Kidney (tissue), 14 donors: ENCODE results near the gene MMAB. TPM values are rescaled to one million over a fixed set of nuclear protein-coding genes. Genes with fewer than 3 reads are reported as not detected.

Source experiments
- DNase-seq, 5 donors: peaks; one replicate each; pipeline ENCODE4 v3.0.0-alpha.2; 2013 to 2020
- FAIRE-seq: peaks from 2 replicates; lab custom pipeline; 2012; peaks lifted over from hg19 to GRCh38; lab: Jason Lieb, UNC
- H3K27ac ChIP-seq, 2 donors: one replicate each; pipeline ENCODE4 v1.7.0; 2013; ENCODE audit warnings: low read depth in 2 of 2, low read length in 2 of 2, inconsistent platforms in 1 of 2
- H3K27me3 ChIP-seq: one replicate; pipeline ENCODE4 v1.7.1; 2013; ENCODE audit warnings: low read length, inconsistent platforms; ENCODE audit not compliant: control insufficient read depth, insufficient read depth
- H3K36me3 ChIP-seq, 3 donors: one replicate each; pipeline versions ENCODE4 v1.7.0 to v1.7.1; 2013; ENCODE audit warnings: low read length in 3 of 3, control low read depth in 1 of 3, inconsistent platforms in 1 of 3; ENCODE audit not compliant: insufficient read depth in 3 of 3, control insufficient read depth in 2 of 3
- H3K4me1 ChIP-seq, 3 donors: one replicate each; pipeline versions ENCODE4 v1.7.0 to v1.7.1; 2013; ENCODE audit warnings: low read length in 3 of 3, inconsistent platforms in 1 of 3, low read depth in 1 of 3; ENCODE audit not compliant: control insufficient read depth in 2 of 3, insufficient read depth in 2 of 3
- H3K4me3 ChIP-seq, 3 donors: one replicate each; pipeline versions ENCODE4 v1.7.0 to v1.8.1; 2013; ENCODE audit warnings: low read length in 3 of 3, control low read depth in 1 of 3, inconsistent platforms in 1 of 3
- H3K9ac ChIP-seq, 3 donors: one replicate each; pipeline versions ENCODE4 v1.7.0 to v1.7.1; 2013; ENCODE audit warnings: low read length in 3 of 3, control low read depth in 1 of 3, inconsistent platforms in 1 of 3
- H3K9me3 ChIP-seq, 3 donors: one replicate each; pipeline versions ENCODE4 v1.7.0 to v1.7.1; 2013; ENCODE audit warnings: low read length in 3 of 3, control low read depth in 1 of 3, inconsistent platforms in 1 of 3; ENCODE audit not compliant: control insufficient read depth in 2 of 3, insufficient read depth in 1 of 3
- intact Hi-C: fragments of 100-400 bp; cut with DNase I; formaldehyde crosslinking; loops from one replicate; pipeline ENCODE4 v1.11.1; 2022
- polyA plus RNA-seq: library from polyadenylated mRNA; stranded (reverse); fragments of 350-450 nt; fragmentation: Illumina TruSeq; extraction: RNeasy Lipid Tissue Mini Kit (QIAGEN cat#74804); gene quantifications from one replicate; pipeline ENCODE4 v1.2.3, GENCODE V29; 2014; ENCODE audit warnings: low read depth, low replicate concordance; ENCODE audit not compliant: insufficient read depth
- total RNA-seq: library from RNA; stranded (reverse); fragmentation: NEBNext Ultra II Directional; extraction: Animal tissue kit (Norgen Biotek cat#: 25700); gene quantifications from one replicate; pipeline ENCODE4 v1.2.1, GENCODE V29; 2021
- TF ChIP-seq, protein P1 (sequence below): IDR thresholded peaks from 3 replicates; pipeline ENCODE4 v1.5.1; 2012; ENCODE audit warnings: mild to moderate bottlenecking, moderate library complexity, borderline replicate concordance; ENCODE audit not compliant: insufficient read depth; ENCODE audit errors: extremely low read depth
- donor health status: control.
- donor health status: control.
- donor health status: control.
- donor health status: control.
- donor health status: control.
- donor health status: DM: yes; HTN: yes; CAD: no.
- donor health status: Normal renal cell carcinoma (clear cell type).

The MMAB gene
- total and polyA plus RNA-seq, 2 donors from 2014 or later: 42.9 to 96.3 TPM

GRCh38 chr12:109567967-109568366 lies 5.3 kb downstream of the MMAB start:
- Histone ChIP-seq H3K4me1 (peaks cover 0 to 5% (median 0%) of the 10 kb centered on the region in 3 donors), H3K27me3 (no peaks in the 10 kb centered on the region), H3K9me3 (no peaks in the 10 kb centered on the region), H3K36me3 (peaks cover 0 to 26% (median 13%) of the 10 kb centered on the region in 3 donors), H3K27ac (no peak overlapping the region), H3K4me3 (no peak overlapping the region), H3K9ac (no peak overlapping the region)
- DNase-seq (no peak), FAIRE-seq (no peak)
- intact Hi-C loops: no loop called here
- TF ChIP-seq, protein P1, sequence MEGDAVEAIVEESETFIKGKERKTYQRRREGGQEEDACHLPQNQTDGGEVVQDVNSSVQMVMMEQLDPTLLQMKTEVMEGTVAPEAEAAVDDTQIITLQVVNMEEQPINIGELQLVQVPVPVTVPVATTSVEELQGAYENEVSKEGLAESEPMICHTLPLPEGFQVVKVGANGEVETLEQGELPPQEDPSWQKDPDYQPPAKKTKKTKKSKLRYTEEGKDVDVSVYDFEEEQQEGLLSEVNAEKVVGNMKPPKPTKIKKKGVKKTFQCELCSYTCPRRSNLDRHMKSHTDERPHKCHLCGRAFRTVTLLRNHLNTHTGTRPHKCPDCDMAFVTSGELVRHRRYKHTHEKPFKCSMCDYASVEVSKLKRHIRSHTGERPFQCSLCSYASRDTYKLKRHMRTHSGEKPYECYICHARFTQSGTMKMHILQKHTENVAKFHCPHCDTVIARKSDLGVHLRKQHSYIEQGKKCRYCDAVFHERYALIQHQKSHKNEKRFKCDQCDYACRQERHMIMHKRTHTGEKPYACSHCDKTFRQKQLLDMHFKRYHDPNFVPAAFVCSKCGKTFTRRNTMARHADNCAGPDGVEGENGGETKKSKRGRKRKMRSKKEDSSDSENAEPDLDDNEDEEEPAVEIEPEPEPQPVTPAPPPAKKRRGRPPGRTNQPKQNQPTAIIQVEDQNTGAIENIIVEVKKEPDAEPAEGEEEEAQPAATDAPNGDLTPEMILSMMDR: no peak

DNA sequence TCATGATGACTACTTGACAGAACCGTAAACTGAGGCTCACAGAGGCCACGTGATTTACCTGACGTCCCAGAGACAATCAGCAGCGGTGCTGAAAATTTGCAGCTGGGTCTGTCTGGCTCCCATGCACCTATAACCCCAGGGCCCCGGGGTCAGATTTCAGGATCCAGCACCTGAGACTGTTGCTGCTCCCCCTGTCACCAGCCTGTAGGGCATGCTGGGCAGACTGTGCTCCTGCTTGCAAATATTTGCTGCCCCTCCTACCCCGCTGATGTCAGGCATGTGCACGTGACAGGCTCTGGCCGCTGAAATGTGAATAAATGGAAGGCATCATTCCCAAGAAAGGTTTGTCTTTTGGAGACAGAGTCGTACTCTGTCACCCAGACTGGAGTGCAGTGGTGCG lies 6.0 kb downstream of the MMAB start:
- Histone ChIP-seq H3K4me1 (peaks cover 0 to under 1% (median 0%) of the 10 kb centered on the region in 3 donors), H3K9me3 (no peaks in the 10 kb centered on the region), H3K4me3 (no peak overlapping the region), H3K27ac (no peak overlapping the region), H3K36me3 (peaks cover 0 to 30% (median 13%) of the 10 kb centered on the region in 3 donors), H3K9ac (no peak overlapping the region), H3K27me3 (no peaks in the 10 kb centered on the region)
- FAIRE-seq: no peak
- intact Hi-C loops: no loop called here
- no peak for DNase-seq
- TF ChIP-seq, protein P1: no peak

GRCh38 chr12:109566424-109566823 lies 6.9 kb downstream of the MMAB start:
- TF ChIP-seq, protein P1: no peak
- no peaks in the 10 kb centered on the region for H3K4me1 ChIP-seq
- no peak overlapping the region for H3K9ac ChIP-seq
- DNase-seq (no peak), FAIRE-seq (no peak)
- peaks cover 0 to 30% (median 13%) of the 10 kb centered on the region in 3 donors for H3K36me3 ChIP-seq
- H3K9me3 ChIP-seq: no peaks in the 10 kb centered on the region
- H3K27me3 ChIP-seq: no peaks in the 10 kb centered on the region
- H3K4me3 ChIP-seq: no peak overlapping the region
- no peak overlapping the region for H3K27ac ChIP-seq
- intact Hi-C loops: no loop called here
